SK-N-MC (cell line): ENCODE measurements around the gene EFCAB11.

Experiments used
- EZH2 ChIP-seq: fragments of 200-600 bp; sonication (generic); IDR thresholded peaks from one replicate; pipeline ENCODE4 v1.6.1; 2017; ENCODE audit warnings: antibody characterized with exemption
- FOXP2 ChIP-seq: optimal IDR thresholded peaks from 2 replicates; pipeline ENCODE3; 2011; ENCODE audit warnings: mild to moderate bottlenecking, moderate library complexity; ENCODE audit not compliant: insufficient read depth; ENCODE audit errors: extremely low read length, control extremely low read depth
- POLR2AphosphoS5 ChIP-seq: IDR thresholded peaks from 2 replicates; pipeline ENCODE4 v1.6.1; 2012; ENCODE audit warnings: mild to moderate bottlenecking, low read depth, low read length, borderline replicate concordance

- TF ChIP-seq POLR2AphosphoS5: no peak
- TF ChIP-seq EZH2: no peak
- no peak for TF ChIP-seq FOXP2
Measured at GRCh38 chr14:89797148-89797547, 157.4 kb downstream of the EFCAB11 start.
